ENCODE results near the gene CD52. TPM values are rescaled to one million over a fixed set of nuclear protein-coding genes. Genes with fewer than 3 reads are reported as not detected.
A peak's percentile ranks its signal among the peaks of the same experiment; 100 is the strongest.

The CD52 gene
- total RNA-seq, 4 donors from 2014 or later = 4.8 TPM; not detected in 3

DNA sequence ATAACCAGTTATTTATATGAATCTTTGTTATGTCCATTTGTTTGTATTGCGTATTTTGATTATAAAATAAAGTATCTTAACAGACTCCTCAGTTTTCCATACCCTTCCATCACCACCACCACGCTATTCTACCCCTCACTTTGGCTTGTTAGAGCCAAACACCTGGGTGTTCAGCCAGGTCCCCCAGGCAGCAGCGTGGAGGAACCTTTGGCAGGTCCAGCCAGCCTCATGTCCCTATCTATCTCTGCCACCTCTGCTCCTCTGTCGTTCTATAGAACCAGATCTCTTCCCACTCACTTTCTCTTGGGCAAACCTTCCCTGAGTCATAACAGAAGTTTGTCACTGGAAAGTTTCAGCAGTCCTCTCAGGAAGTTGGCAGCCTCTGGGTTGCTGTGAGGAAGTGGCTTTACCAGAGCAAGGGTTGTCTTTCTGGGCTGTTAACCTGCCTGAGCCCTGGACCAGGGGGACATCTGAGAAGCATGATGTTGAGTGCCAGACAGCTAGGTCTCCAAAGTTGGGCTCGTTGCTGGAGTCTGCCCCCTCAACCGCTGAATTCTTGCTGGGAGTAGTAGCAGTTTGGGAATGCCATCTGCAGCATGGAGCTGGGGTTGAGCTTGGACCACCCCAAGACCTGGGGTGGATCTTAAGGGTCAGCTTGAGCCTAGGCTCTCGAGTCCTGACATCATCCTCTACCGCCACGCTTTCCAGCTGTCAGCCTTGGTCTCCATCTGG, 38.9 kb upstream of the CD52 start:
- H3K27ac ChIP-seq = peak overlapping the region; percentile 81 to 99 (median 96)
- WGBS, 2 donors = 45 to 50% methylated on average over 9 of the region's 9 CpGs
- DNase-seq (ENCODE audit: low spot score in 2 of 2) = peak in 1 of 2 donors; percentile 36
- no peaks in the 10 kb centered on the region for H3K27me3 ChIP-seq
- peak overlapping the region; percentile 76 to 98 (median 85) for H3K4me3 ChIP-seq
- peaks cover 0 to 10% (median 0%) of the 10 kb centered on the region in 3 donors for H3K36me3 ChIP-seq
- H3K4me1 ChIP-seq = peaks cover 0 to 80% (median 60%) of the 10 kb centered on the region in 4 donors
- TF ChIP-seq POLR2A (IDR thresholded peaks at IDR 0.05) = no peak
- peak in 1 of 2 donors; percentile 18 for TF ChIP-seq EP300 (IDR thresholded peaks at IDR 0.05)
- TF ChIP-seq, protein P1, sequence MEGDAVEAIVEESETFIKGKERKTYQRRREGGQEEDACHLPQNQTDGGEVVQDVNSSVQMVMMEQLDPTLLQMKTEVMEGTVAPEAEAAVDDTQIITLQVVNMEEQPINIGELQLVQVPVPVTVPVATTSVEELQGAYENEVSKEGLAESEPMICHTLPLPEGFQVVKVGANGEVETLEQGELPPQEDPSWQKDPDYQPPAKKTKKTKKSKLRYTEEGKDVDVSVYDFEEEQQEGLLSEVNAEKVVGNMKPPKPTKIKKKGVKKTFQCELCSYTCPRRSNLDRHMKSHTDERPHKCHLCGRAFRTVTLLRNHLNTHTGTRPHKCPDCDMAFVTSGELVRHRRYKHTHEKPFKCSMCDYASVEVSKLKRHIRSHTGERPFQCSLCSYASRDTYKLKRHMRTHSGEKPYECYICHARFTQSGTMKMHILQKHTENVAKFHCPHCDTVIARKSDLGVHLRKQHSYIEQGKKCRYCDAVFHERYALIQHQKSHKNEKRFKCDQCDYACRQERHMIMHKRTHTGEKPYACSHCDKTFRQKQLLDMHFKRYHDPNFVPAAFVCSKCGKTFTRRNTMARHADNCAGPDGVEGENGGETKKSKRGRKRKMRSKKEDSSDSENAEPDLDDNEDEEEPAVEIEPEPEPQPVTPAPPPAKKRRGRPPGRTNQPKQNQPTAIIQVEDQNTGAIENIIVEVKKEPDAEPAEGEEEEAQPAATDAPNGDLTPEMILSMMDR (IDR thresholded peaks at IDR 0.05) = no peak
- no peaks in the 10 kb centered on the region for H3K9me3 ChIP-seq

DNA sequence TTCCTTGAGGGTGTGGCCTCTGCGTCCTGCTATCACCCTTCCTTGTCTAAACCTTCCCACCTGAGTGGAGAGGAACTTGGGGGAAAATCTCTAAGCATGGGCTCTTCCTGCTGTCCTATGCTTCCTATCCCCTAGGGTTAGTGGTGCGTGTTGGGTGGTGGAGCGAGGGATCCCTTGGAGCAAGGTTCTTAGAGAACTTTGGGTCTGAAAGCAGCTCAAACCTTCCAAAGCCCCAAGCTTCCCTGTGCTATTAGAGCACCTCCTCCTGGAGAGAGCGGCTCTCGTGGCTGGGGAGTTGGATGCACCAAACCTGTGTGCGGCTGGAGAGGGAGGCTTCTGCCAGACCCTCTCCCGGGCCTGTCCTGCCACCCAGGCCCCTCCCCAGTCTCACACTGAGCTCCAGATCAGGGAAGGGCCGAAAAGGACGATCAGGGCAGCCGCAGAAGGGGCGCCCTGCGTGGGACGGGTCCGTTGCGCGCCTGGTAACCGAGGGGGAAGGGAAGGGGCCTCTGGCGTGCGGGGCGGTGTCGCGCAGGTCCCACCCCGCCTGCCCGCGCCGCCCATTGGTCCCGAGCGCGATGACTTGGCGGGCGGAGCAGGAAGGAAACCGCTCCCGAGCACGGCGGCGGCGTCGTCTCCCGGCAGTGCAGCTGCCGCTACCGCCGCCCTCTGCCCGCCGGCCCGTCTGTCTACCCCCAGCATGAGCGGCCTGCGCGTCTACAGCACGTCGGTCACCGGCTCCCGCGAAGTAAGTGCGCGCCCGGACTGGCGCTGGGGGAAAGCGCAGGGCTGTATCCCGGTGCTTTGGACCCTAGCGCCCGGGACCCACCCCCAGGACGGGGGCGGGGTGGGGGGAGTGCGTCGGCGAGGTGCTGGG, 38.1 kb upstream of the CD52 start, which contains the start of gene SH3BGRL3:
Gene SH3BGRL3, plus strand, starts transcription at position 631 of the 877 bp plus-strand sequence. Its CDS starts 70 bp downstream, at position 701.
- Histone ChIP-seq H3K27me3 (no peaks in the 10 kb centered on the region), H3K9me3 (no peaks in the 10 kb centered on the region), H3K27ac (peak within 1 kb of the TSS; percentile 81 to 99 (median 96)), H3K36me3 (peaks cover 0 to 14% (median 0%) of the 10 kb centered on the region in 3 donors), H3K4me3 (peak within 1 kb of the TSS; percentile 76 to 98 (median 85)), H3K4me1 (peaks cover 0 to 88% (median 63%) of the 10 kb centered on the region in 4 donors)
- peak; percentile 80 to 86 for DNase-seq (ENCODE audit: low spot score in 2 of 2)
- TF ChIP-seq EP300 (IDR thresholded peaks at IDR 0.05) (peak in 1 of 2 donors; percentile 90), POLR2A (IDR thresholded peaks at IDR 0.05) (peak; percentile 76 to 93)
- TF ChIP-seq, protein P1 (IDR thresholded peaks at IDR 0.05) = peak; percentile 12 to 62 (median 28)
- WGBS, 2 donors = 1% methylated on average over 38 to 39 of the region's 66 CpGs

DNA sequence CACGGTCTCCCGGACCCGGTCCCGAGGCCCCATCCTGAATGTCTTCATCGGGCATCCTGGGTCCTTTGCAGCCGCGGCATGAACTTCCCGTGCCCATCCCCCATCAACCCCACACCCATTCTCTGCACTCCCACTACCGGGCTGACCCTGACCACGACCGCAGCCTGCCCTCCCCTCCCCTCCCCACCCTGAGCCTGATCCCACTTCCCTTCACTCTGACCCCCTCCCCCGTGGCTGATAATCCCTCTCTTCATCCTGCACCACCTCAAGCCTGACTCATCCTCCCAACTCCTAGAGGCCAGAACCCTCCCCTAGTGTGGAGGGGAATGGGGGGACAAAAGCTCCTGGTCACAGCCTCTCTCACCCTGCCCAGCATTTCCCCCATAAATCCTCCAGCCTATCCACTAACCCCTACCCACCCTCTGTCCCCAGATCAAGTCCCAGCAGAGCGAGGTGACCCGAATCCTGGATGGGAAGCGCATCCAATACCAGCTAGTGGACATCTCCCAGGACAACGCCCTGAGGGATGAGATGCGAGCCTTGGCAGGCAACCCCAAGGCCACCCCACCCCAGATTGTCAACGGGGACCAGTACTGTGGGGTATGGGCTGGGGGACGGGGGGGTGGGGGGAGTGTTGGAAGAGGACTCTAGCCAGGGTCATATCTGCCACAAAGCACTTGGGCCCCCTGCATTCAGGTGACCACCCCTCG, 37.3 kb upstream of the CD52 start:
- WGBS, 2 donors = 31 to 34% methylated on average over 19 to 20 of the region's 20 CpGs
- H3K27ac ChIP-seq = peak overlapping the region; percentile 81 to 99 (median 96)
- H3K36me3 ChIP-seq = peaks cover 0 to 14% (median 0%) of the 10 kb centered on the region in 3 donors
- H3K4me3 ChIP-seq = peak overlapping the region; percentile 76 to 98 (median 85)
- DNase-seq (ENCODE audit: low spot score in 2 of 2) = no peak
- H3K27me3 ChIP-seq = no peaks in the 10 kb centered on the region
- no peaks in the 10 kb centered on the region for H3K9me3 ChIP-seq
- TF ChIP-seq POLR2A (IDR thresholded peaks at IDR 0.05) (no peak), EP300 (IDR thresholded peaks at IDR 0.05) (no peak)
- TF ChIP-seq, protein P1 (IDR thresholded peaks at IDR 0.05) = no peak
- H3K4me1 ChIP-seq = peaks cover 0 to 90% (median 64%) of the 10 kb centered on the region in 4 donors

DNA sequence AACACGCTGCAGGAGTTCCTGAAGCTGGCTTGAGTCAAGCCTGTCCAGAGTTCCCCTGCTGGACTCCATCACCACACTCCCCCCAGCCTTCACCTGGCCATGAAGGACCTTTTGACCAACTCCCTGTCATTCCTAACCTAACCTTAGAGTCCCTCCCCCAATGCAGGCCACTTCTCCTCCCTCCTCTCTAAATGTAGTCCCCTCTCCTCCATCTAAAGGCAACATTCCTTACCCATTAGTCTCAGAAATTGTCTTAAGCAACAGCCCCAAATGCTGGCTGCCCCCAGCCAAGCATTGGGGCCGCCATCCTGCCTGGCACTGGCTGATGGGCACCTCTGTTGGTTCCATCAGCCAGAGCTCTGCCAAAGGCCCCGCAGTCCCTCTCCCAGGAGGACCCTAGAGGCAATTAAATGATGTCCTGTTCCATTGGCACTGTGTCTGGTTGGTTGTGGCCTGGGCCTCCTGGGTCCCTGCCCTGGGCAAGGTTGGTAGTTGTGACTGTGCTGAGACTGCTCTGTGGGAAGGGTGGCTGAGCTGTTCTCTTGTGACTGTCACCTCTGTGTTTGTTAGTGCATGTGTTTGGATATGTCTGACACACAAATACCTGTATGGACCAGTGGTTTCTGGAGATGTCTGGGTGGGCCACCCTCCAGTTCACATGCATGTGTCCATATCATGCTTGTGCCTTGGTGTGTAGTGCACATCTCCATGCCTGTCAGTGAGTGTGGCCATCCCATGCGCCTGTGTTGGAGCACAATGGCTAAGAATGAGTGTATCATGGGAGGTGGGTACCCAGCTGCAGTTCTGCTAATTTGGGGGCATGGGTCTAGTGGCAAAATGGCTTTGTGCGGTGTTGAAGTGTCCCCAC, 36.4 kb upstream of the CD52 start:
- 90 to 93% methylated on average over 5 of the region's 5 CpGs for WGBS, 2 donors
- Histone ChIP-seq H3K36me3 (peaks cover 0 to 14% (median 0%) of the 10 kb centered on the region in 3 donors), H3K9me3 (no peaks in the 10 kb centered on the region), H3K4me3 (peak overlapping the region in 2 of 4 donors; percentile 81 to 98), H3K4me1 (peaks cover 0 to 89% (median 62%) of the 10 kb centered on the region in 4 donors), H3K27me3 (no peaks in the 10 kb centered on the region), H3K27ac (peak overlapping the region; percentile 81 to 99 (median 96))
- TF ChIP-seq EP300 (IDR thresholded peaks at IDR 0.05) = no peak
- no peak for TF ChIP-seq POLR2A (IDR thresholded peaks at IDR 0.05)
- TF ChIP-seq, protein P1 (IDR thresholded peaks at IDR 0.05) = no peak
- DNase-seq (ENCODE audit: low spot score in 2 of 2) = no peak
